Body of pancreas (tissue), 4 donors: ENCODE measurements around the gene KRTAP10-2. TPM values are rescaled to one million over a fixed set of nuclear protein-coding genes. Genes with fewer than 3 reads are reported as not detected.
"Not testable (repeated sequence)": the region's sequence is repeated elsewhere in the genome, so short reads cannot be mapped to it uniquely, and the experiment has no call there.

Source experiments
- ATAC-seq: fragments of 150-250 bp; one replicate; pipeline ENCODE4 v1.9.1; 2016
- DNase-seq, 4 donors: peaks; one replicate each; pipeline ENCODE4 v3.0.0-alpha.2; 2019
- H3K27ac ChIP-seq, 4 donors: fragments of 200-600 bp; sonication (generic); 1 replicate in 3 of 4; 2 replicates in 1 of 4; pipeline versions ENCODE4 v1.5.1 to v1.6.1; 2016 to 2019; ENCODE audit warnings: mild to moderate bottlenecking in 1 of 4, mixed read lengths in 1 of 4, moderate library complexity in 1 of 4
- H3K27me3 ChIP-seq, 2 donors: fragments of 200-600 bp; sonication (generic); one replicate each; pipeline ENCODE4 v1.6.0; 2016; ENCODE audit warnings: mild to moderate bottlenecking in 1 of 2
- H3K36me3 ChIP-seq, 2 donors: fragments of 200-600 bp; sonication (generic); replicated peaks in 1 of 2; 2 replicates each; pipeline ENCODE4 v1.5.1; 2016; ENCODE audit warnings: low read depth in 2 of 2; ENCODE audit not compliant: insufficient read depth in 1 of 2
- H3K4me1 ChIP-seq: fragments of 200-600 bp; sonication (generic); one replicate; pipeline ENCODE4 v1.6.0; 2016
- H3K4me3 ChIP-seq, 2 donors: fragments of 200-600 bp; sonication (generic); 1 replicate in 1 of 2; 2 replicates in 1 of 2; pipeline ENCODE4 v1.5.1; 2016 to 2019
- H3K9me3 ChIP-seq, 3 donors: fragments of 200-600 bp; sonication (generic); 1 replicate in 2 of 3; 2 replicates in 1 of 3; pipeline ENCODE4 v1.5.1; 2016
- CTCF ChIP-seq, 7 experiments: fragments of 450-650 bp in 4 of 7; fragments of 200-600 bp in 3 of 7; sonication (generic) in 3 of 7; IDR thresholded peaks; one replicate each; pipeline ENCODE4 v1.5.1; 2016 to 2019; ENCODE audit warnings: antibody characterized with exemption in 7 of 7
- POLR2A ChIP-seq, 3 donors: fragments of 450-650 bp; IDR thresholded peaks; one replicate each; pipeline ENCODE4 v1.6.1; 2016; ENCODE audit warnings: antibody characterized with exemption in 3 of 3, mild to moderate bottlenecking in 2 of 3
- WGBS, 2 donors: methylation state at CpG; one replicate each; pipeline ENCODE4 v1.1.5; 2017; 5-methylcytosine and 5-hydroxymethylcytosine counted together
- intact Hi-C: fragments of 100-400 bp; cut with DNase I; formaldehyde crosslinking; loops from one replicate; pipeline ENCODE4 v1.15.1; 2023
- total RNA-seq, 2 donors: library from RNA; depleted of rRNA; stranded (reverse); fragments of >200 nt; gene quantifications; one replicate each; pipeline ENCODE4 v1.1.0, GENCODE V29; 2016

The KRTAP10-2 gene
- total RNA-seq, 2 donors from 2014 or later = not detected

GRCh38 chr21:44564886-44565598 lies 13.7 kb upstream of the KRTAP10-2 start:
- DNase-seq = no peak
- H3K27ac ChIP-seq = no peak overlapping the region
- no peak for ATAC-seq
- 0 to 65% methylated on average over 1 of the region's 1 CpG for WGBS, 2 donors
- no peaks in the 10 kb centered on the region for H3K9me3 ChIP-seq
- no peaks in the 10 kb centered on the region for H3K36me3 ChIP-seq
- intact Hi-C loops = no loop called here
- no peak overlapping the region for H3K4me3 ChIP-seq
- no peaks in the 10 kb centered on the region for H3K4me1 ChIP-seq
- H3K27me3 ChIP-seq = no peaks in the 10 kb centered on the region
- TF ChIP-seq POLR2A (IDR thresholded peaks at IDR 0.05) (no peak), CTCF (IDR thresholded peaks at IDR 0.05) (no peak)

- Histone ChIP-seq H3K9me3 (no peaks in the 10 kb centered on the region), H3K4me1 (no peaks in the 10 kb centered on the region), H3K36me3 (no peaks in the 10 kb centered on the region), H3K27me3 (no peaks in the 10 kb centered on the region), H3K27ac (no peak overlapping the region), H3K4me3 (no peak overlapping the region)
- no peak for TF ChIP-seq POLR2A (IDR thresholded peaks at IDR 0.05)
- TF ChIP-seq CTCF (IDR thresholded peaks at IDR 0.05) = no peak
- WGBS, 2 donors = 55 to 58% methylated on average over 1 of the region's 1 CpG
- intact Hi-C loops = no loop called here
- DNase-seq = no peak
- ATAC-seq = no peak
Observed at GRCh38 chr21:44564099-44564498, 12.8 kb upstream of the KRTAP10-2 start.

- DNase-seq (no peak), ATAC-seq (no peak)
- Histone ChIP-seq H3K4me1 (no peaks in the 10 kb centered on the region), H3K27me3 (no peaks in the 10 kb centered on the region), H3K36me3 (no peaks in the 10 kb centered on the region), H3K4me3 (no peak within 1 kb of the TSS), H3K9me3 (no peaks in the 10 kb centered on the region), H3K27ac (no peak within 1 kb of the TSS)
- WGBS, 2 donors = 50 to 53% methylated on average over 4 to 5 of the region's 5 CpGs
- intact Hi-C loops = no loop called here
- TF ChIP-seq POLR2A (IDR thresholded peaks at IDR 0.05) (no peak), CTCF (IDR thresholded peaks at IDR 0.05) (no peak)
Observed at GRCh38 chr21:44558695-44559094, 7.4 kb upstream of the KRTAP10-2 start, which contains the start of gene KRTAP10-3. Gene KRTAP10-3 (minus strand): TSS chr21:44558795. CDS start chr21:44558715, 80 bp downstream.

GRCh38 chr21:44558329-44558675 lies 7.0 kb upstream of the KRTAP10-2 start:
- H3K36me3 ChIP-seq, ATAC-seq, H3K9me3 ChIP-seq, DNase-seq, H3K4me1 ChIP-seq, intact Hi-C loops, H3K27ac ChIP-seq, H3K27me3 ChIP-seq, H3K4me3 ChIP-seq: not testable (repeated sequence)
- 0 to 50% methylated on average over 2 to 7 of the region's 10 CpGs for WGBS, 2 donors

- ATAC-seq (no peak), DNase-seq (no peak)
- intact Hi-C loops = no loop called here
- no peak overlapping the region for H3K27ac ChIP-seq
- H3K4me3 ChIP-seq = no peak overlapping the region
- H3K4me1 ChIP-seq = no peaks in the 10 kb centered on the region
- no peaks in the 10 kb centered on the region for H3K27me3 ChIP-seq
- no peaks in the 10 kb centered on the region for H3K36me3 ChIP-seq
- WGBS, 2 donors = 31 to 40% methylated on average over 26 to 30 of the region's 30 CpGs
- H3K9me3 ChIP-seq = no peaks in the 10 kb centered on the region
- no peak for TF ChIP-seq POLR2A (IDR thresholded peaks at IDR 0.05)
- TF ChIP-seq CTCF (IDR thresholded peaks at IDR 0.05) = no peak
Observed at GRCh38 chr21:44557491-44558328, 6.4 kb upstream of the KRTAP10-2 start.
